GM12878 (cell line): ENCODE data around the gene FOXP3. TPM values are rescaled to one million over a fixed set of nuclear protein-coding genes. Genes with fewer than 3 reads are reported as not detected.

ENCODE experiments used
- ATAC-seq: fragments of 200-7000 bp; cut with Tn5 transposase; 3 replicates; pipeline ENCODE4 v1.9.1; 2020; ENCODE audit warnings: mild to moderate bottlenecking, moderate library complexity
- BruUV-seq: library from RNA; stranded (reverse); fragments of 400-500 nt; replicated peaks from 2 replicates; lab custom pipeline; 2021; lab: Mats Ljungman, UMichigan
- CTCF ChIA-PET: fragments of 300-600 bp; sonication (Branson Sonifier 250); formaldehyde crosslinking; extraction: SDS; loops from one replicate; lab custom pipeline; 2021; ENCODE audit warnings: inconsistent platforms; lab: Yijun Ruan, JAX
- POLR2A ChIA-PET: fragments of 350-600 bp; formaldehyde crosslinking; extraction: SDS; loops from one replicate; lab custom pipeline; 2021; ENCODE audit warnings: inconsistent platforms; lab: Charles Lee
- RAD21 ChIA-PET: fragments of 300-600 bp; sonication (Branson Sonifier 250); formaldehyde crosslinking; loops from one replicate; lab custom pipeline; 2023; ENCODE audit warnings: antibody characterized with exemption; ENCODE audit not compliant: unreplicated experiment; lab: Charles Lee
- SMC1A ChIA-PET: fragments of 300-600 bp; sonication (Branson Sonifier 250); formaldehyde crosslinking; loops from one replicate; lab custom pipeline; 2023; ENCODE audit not compliant: unreplicated experiment, uncharacterized antibody; lab: Charles Lee
- DNase-seq: peaks from one replicate; pipeline ENCODE4 v3.0.0-alpha.2; 2011; ENCODE audit warnings: low read depth, low spot score
- FAIRE-seq: peaks from 3 replicates; lab custom pipeline; 2011; peaks lifted over from hg19 to GRCh38; lab: Jason Lieb, UNC
- H2AFZ ChIP-seq: 2 replicates; pipeline ENCODE4 v1.6.0; 2011; ENCODE audit warnings: low read depth, low read length, control low read depth; ENCODE audit not compliant: control insufficient read depth
- H3K27ac ChIP-seq: 2 replicates; pipeline ENCODE4 v1.5.1; 2011; ENCODE audit warnings: control low read depth; ENCODE audit not compliant: control insufficient read depth, insufficient read depth
- H3K27me3 ChIP-seq, 2 experiments: replicated peaks in 1 of 2; 2 replicates each; pipeline versions ENCODE4 v1.6.0 to v1.6.1; 2011; ENCODE audit warnings: low read length in 1 of 2; ENCODE audit not compliant: control insufficient read depth in 2 of 2, insufficient read depth in 2 of 2
- H3K36me3 ChIP-seq, 2 experiments: 2 replicates each; pipeline ENCODE4 v1.5.1; 2011; ENCODE audit warnings: low read length in 1 of 2; ENCODE audit not compliant: control insufficient read depth in 2 of 2, insufficient read depth in 2 of 2
- H3K4me1 ChIP-seq: 2 replicates; pipeline ENCODE4 v1.6.1; 2011; ENCODE audit warnings: mild to moderate bottlenecking, low read length, moderate library complexity, mixed read lengths; ENCODE audit not compliant: control insufficient read depth, insufficient read depth
- H3K4me2 ChIP-seq: 2 replicates; pipeline ENCODE4 v1.6.0; 2011; ENCODE audit warnings: control low read depth; ENCODE audit not compliant: control insufficient read depth, insufficient read depth
- H3K4me3 ChIP-seq: fragments of 200-600 bp; sonication (generic); 2 replicates; pipeline ENCODE4 v1.5.1; 2016
- H3K79me2 ChIP-seq: 2 replicates; pipeline ENCODE4 v1.6.0; 2011; ENCODE audit warnings: low read length; ENCODE audit not compliant: control insufficient read depth, insufficient read depth
- H3K9ac ChIP-seq: 2 replicates; pipeline ENCODE4 v1.8.0; 2011; ENCODE audit warnings: low read length, control low read depth, mixed read lengths; ENCODE audit not compliant: control insufficient read depth, insufficient read depth
- H3K9me3 ChIP-seq: replicated peaks from 3 replicates; pipeline ENCODE4 v1.5.1; 2011; ENCODE audit warnings: mild to moderate bottlenecking, low read length; ENCODE audit not compliant: control insufficient read depth, insufficient read depth
- H4K20me1 ChIP-seq: 2 replicates; pipeline ENCODE4 v1.6.0; 2011; ENCODE audit not compliant: control insufficient read depth, insufficient read depth
- CBFB ChIP-seq: IDR thresholded peaks from 2 replicates; pipeline ENCODE4 v1.6.1; 2016; ENCODE audit warnings: antibody characterized with exemption, low read depth
- CREM ChIP-seq: IDR thresholded peaks from 2 replicates; pipeline ENCODE4 v1.6.1; 2014; ENCODE audit warnings: antibody characterized with exemption, low read depth
- EGR1 ChIP-seq, 2 experiments: IDR thresholded peaks; 1 replicate in 1 of 2; 2 replicates in 1 of 2; pipeline ENCODE4 v1.6.1; 2011 to 2012; ENCODE audit warnings: low read depth in 2 of 2, low read length in 2 of 2, borderline replicate concordance in 1 of 2, mild to moderate bottlenecking in 1 of 2, moderate library complexity in 1 of 2
- ETV6 ChIP-seq, 2 experiments: fragments of 450-650 bp in 1 of 2; IDR thresholded peaks in 1 of 2; conservative IDR thresholded peaks in 1 of 2; 2 replicates each; pipeline ENCODE4 v1.6.1; 2014; ENCODE audit warnings: antibody characterized with exemption in 1 of 2, borderline replicate concordance in 1 of 2, low read depth in 1 of 2, mild to moderate bottlenecking in 1 of 2, moderate library complexity in 1 of 2
- HDAC2 ChIP-seq: fragments of 200-600 bp; sonication (generic); IDR thresholded peaks from 2 replicates; pipeline ENCODE4 v1.6.1; 2017
- IRF4 ChIP-seq: IDR thresholded peaks from 2 replicates; pipeline ENCODE4 v1.6.1; 2011; ENCODE audit warnings: low read depth, low read length
- MEF2A ChIP-seq: IDR thresholded peaks from 2 replicates; pipeline ENCODE4 v1.6.1; 2011; ENCODE audit warnings: low read depth, mild to moderate bottlenecking, low read length, moderate library complexity; ENCODE audit not compliant: insufficient read depth
- RFX5 ChIP-seq: IDR thresholded peaks from 2 replicates; pipeline ENCODE4 v1.6.1; 2011; ENCODE audit warnings: low read depth, low read length, improper control_type of control experiment
- TBL1XR1 ChIP-seq: IDR thresholded peaks from 2 replicates; pipeline ENCODE4 v1.6.1; 2012; ENCODE audit warnings: low read depth, low read length, improper control_type of control experiment
- ZZZ3 ChIP-seq: IDR thresholded peaks from 2 replicates; pipeline ENCODE4 v1.6.1; 2011; ENCODE audit warnings: low read depth; ENCODE audit not compliant: control insufficient read depth, insufficient read length
- WGBS: methylation state at CpG from one replicate; pipeline ENCODE4 v1.1.6; 2016; ENCODE audit warnings: low lambda C conversion rate; ENCODE audit not compliant: insufficient replicate concordance, insufficient coverage; ENCODE audit errors: missing lambda C conversion rate; 5-methylcytosine and 5-hydroxymethylcytosine counted together
- in situ Hi-C: fragments of 300-500 bp; cut with MboI; formaldehyde crosslinking; loops from 9 replicates; pipeline ENCODE4 v1.14.3; 2018; ENCODE audit warnings: mixed read lengths
- intact Hi-C: fragments of 100-400 bp; cut with micrococcal nuclease; formaldehyde crosslinking; loops from one replicate; pipeline ENCODE4 v1.14.2; 2022; ENCODE audit not compliant: unreplicated experiment
- polyA plus RNA-seq, 11 experiments: library from polyadenylated mRNA; depleted of rRNA in 4 of 11; unstranded in 6 of 11; stranded (reverse) in 5 of 11; fragments of >200 nt; fragmentation: Nextera tagmentation in 4 of 11; fragmentation: Illumina TruSeq in 1 of 11; extraction: Ambion mirVana in 4 of 11; extraction: Trizol in 1 of 11; gene quantifications; 1 replicate in 1 of 11; 2 replicates in 10 of 11; pipeline versions ENCODE4 v1.2.1 to v1.2.3, GENCODE V29; 2011 to 2016; ENCODE audit warnings: inconsistent platforms in 2 of 11, missing spikeins in 2 of 11, low read depth in 1 of 11
- total RNA-seq, 4 experiments: library from RNA; depleted of rRNA in 3 of 4; stranded (reverse); fragments of >200 nt in 3 of 4; fragmentation: Illumina TruSeq in 1 of 4; extraction: Trizol in 1 of 4; gene quantifications; 2 replicates each; pipeline versions ENCODE4 v1.2.1 to v1.2.3, GENCODE V29; 2013 to 2021
- TF ChIP-seq, protein P1 (sequence below): IDR thresholded peaks from 2 replicates; pipeline ENCODE4 v1.6.1; 2012; ENCODE audit warnings: low read depth, low read length, improper control_type of control experiment

Gene FOXP3
- total and polyA plus RNA-seq, 10 of the 15 experiments (the other 5 are each of a cell fraction or from before 2014, with no cell fraction given): 0.02 to 0.21 (median 0.08) TPM; not detected in 3

DNA sequence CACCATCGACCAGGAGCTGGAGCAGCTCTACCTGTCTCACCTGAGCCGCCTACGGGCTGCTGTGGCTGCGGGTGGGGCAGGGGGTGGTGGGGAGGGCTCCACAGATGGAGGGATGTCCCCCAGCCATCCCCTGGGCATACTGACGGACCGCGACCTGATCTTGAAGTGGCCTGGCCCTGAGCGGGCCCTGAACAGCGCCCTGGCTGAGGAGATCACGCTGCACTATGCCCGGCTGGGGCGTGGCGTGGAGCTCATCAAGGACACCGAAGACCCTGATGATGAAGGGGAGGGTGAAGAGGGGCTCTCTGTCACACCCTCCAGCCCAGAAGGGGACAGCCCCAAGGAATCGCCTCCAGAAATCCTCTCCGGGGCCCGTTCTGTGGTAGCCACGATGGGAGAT, 21.6 kb upstream of the FOXP3 start:
- no peak for TF ChIP-seq ETV6 (conservative IDR thresholded peaks at IDR 0.05 in 1 of 2, IDR thresholded peaks at IDR 0.05 in 1 of 2; ENCODE audit: borderline replicate concordance in 1 of 2, low read depth in 1 of 2)
- no peak for TF ChIP-seq CBFB
- no peak for TF ChIP-seq CREM
- TF ChIP-seq ZZZ3: no peak
- TF ChIP-seq RFX5: no peak
- TF ChIP-seq, protein P1, sequence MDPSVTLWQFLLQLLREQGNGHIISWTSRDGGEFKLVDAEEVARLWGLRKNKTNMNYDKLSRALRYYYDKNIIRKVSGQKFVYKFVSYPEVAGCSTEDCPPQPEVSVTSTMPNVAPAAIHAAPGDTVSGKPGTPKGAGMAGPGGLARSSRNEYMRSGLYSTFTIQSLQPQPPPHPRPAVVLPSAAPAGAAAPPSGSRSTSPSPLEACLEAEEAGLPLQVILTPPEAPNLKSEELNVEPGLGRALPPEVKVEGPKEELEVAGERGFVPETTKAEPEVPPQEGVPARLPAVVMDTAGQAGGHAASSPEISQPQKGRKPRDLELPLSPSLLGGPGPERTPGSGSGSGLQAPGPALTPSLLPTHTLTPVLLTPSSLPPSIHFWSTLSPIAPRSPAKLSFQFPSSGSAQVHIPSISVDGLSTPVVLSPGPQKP: no peak
- no peak for TF ChIP-seq MEF2A
- no peak for TF ChIP-seq HDAC2
- TF ChIP-seq IRF4: no peak
- no peak for TF ChIP-seq EGR1 (IDR thresholded peaks at IDR 0.05; ENCODE audit: borderline replicate concordance in 1 of 2, low read depth in 2 of 2, low read length in 2 of 2)
- TF ChIP-seq TBL1XR1: no peak
- in situ Hi-C loops: no loop called here
- Histone ChIP-seq H3K4me1 (no peaks in the 10 kb centered on the region), H4K20me1 (no peaks in the 10 kb centered on the region), H3K27ac (no peak overlapping the region), H3K4me3 (no peak overlapping the region), H3K4me2 (no peak overlapping the region), H3K36me3 (no peaks in the 10 kb centered on the region), H3K27me3 (no peaks in the 10 kb centered on the region), H3K79me2 (no peaks in the 10 kb centered on the region), H3K9me3 (no peaks in the 10 kb centered on the region), H2AFZ (no peak overlapping the region), H3K9ac (no peak overlapping the region)
- intact Hi-C loops: no loop called here
- no peak for DNase-seq
- ChIA-PET SMC1A (no interaction called here), POLR2A (no interaction called here), CTCF (no interaction called here), RAD21 (no interaction called here)
- 80% methylated on average over 14 of the region's 18 CpGs for WGBS
- no peak for ATAC-seq
- no TSS peak for BruUV-seq
- FAIRE-seq: no peak
